Subcutaneous abdominal adipose tissue (tissue), 5 donors: ENCODE measurements around the gene CCNF.
A peak's percentile ranks its signal among the peaks of the same experiment; 100 is the strongest.

Experiments used
- H3K27ac ChIP-seq: one replicate; pipeline ENCODE4 v1.7.0; 2013; ENCODE audit warnings: low read depth, mild to moderate bottlenecking, inconsistent platforms, low read length, moderate library complexity
- H3K27me3 ChIP-seq, 5 donors: one replicate each; pipeline ENCODE4 v1.7.0; 2013; ENCODE audit warnings: low read length in 5 of 5, inconsistent platforms in 1 of 5; ENCODE audit not compliant: control insufficient read depth in 5 of 5, insufficient read depth in 4 of 5
- H3K36me3 ChIP-seq, 5 donors: one replicate each; pipeline ENCODE4 v1.7.0; 2013; ENCODE audit warnings: low read length in 5 of 5; ENCODE audit not compliant: control insufficient read depth in 5 of 5, insufficient read depth in 5 of 5
- H3K4me1 ChIP-seq, 5 donors: one replicate each; pipeline ENCODE4 v1.7.0; 2013; ENCODE audit warnings: low read length in 5 of 5, mild to moderate bottlenecking in 3 of 5, moderate library complexity in 1 of 5; ENCODE audit not compliant: control insufficient read depth in 5 of 5, insufficient read depth in 5 of 5
- H3K4me3 ChIP-seq, 5 donors: one replicate each; pipeline ENCODE4 v1.7.0; 2013; ENCODE audit warnings: low read length in 5 of 5, low read depth in 1 of 5
- H3K9ac ChIP-seq, 5 donors: one replicate each; pipeline ENCODE4 v1.7.0; 2013; ENCODE audit warnings: low read length in 5 of 5, mild to moderate bottlenecking in 4 of 5, moderate library complexity in 3 of 5
- H3K9me3 ChIP-seq, 5 donors: one replicate each; pipeline ENCODE4 v1.7.0; 2013; ENCODE audit warnings: low read length in 5 of 5; ENCODE audit not compliant: control insufficient read depth in 5 of 5
- donor health status: healthy.
- donor health status: healthy.
- donor health status: healthy.
- donor health status: healthy.
- donor health status: healthy.

The CCNF gene

DNA sequence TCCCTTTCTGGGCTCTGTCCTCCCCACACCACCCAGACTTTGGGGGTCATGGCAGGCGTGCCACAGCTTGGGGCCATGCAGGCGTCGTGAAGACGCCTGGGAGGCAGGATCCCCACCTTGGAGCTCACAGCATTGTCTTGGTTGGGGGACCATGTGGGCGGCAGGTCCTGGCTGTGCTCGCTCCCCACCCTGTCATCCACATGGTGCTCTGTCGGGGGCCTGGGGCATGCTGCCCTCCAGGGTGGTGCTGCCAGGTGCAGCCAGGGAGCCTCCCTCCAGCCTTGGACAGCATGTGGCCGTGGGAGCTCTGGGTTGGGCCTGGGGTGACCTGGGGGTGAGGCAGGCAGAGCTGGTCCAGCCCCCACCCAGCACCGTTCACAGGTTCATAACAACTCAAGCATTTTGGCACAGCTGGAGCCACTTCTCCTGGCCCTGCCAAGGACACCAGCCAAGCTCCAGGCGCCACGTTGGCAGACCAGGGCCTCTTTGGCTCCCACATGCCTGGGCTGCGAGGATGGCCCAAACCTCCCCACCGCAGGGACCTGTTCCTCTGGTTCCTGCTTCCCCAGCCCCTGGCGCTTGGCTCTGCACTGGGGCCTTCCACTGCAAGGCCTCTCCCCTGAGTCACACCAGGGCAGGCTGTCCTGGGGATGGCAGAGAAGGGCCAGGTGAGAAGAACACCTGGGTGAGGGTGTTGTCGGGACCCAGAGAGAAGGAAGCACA is 69.4 kb downstream of the CCNF start:
- no peak overlapping the region for H3K27ac ChIP-seq
- H3K9ac ChIP-seq, result peak overlapping the region in 2 of 5 donors; percentile 5 to 38
- H3K36me3 ChIP-seq, result peaks cover 0 to 28% (median 15%) of the 10 kb centered on the region in 5 donors

DNA sequence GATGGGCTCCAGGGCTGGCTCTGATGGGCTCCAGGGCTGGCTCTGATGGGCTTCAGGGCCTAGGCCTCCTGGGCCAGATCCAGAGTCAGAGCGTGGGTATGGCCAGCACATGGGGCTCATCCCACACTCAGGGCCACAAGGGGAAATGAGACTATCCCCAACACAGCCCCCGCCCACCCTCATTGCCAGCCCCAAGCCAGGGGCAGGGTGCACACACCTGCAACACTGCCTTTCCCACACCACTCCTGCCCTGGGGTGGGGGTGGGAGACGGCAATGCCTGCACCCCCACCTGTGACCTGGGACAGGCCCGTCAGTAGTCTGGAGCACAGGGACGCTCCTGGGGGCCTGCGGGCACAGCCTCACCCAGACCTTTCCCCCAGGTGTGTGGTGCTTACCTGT is 70.2 kb downstream of the CCNF start:
- no peak overlapping the region for H3K27ac ChIP-seq
- H3K9ac ChIP-seq, result peak overlapping the region in 1 of 5 donors; percentile 5
- H3K4me1 ChIP-seq, result peaks cover 13 to 59% (median 52%) of the 10 kb centered on the region in 5 donors

More for the DNA sequence above, 69.4 kb downstream of the CCNF start:
- Histone ChIP-seq H3K27me3 (no peaks in the 10 kb centered on the region), H3K4me3 (no peak overlapping the region), H3K4me1 (peaks cover 13 to 66% (median 54%) of the 10 kb centered on the region in 5 donors), H3K9me3 (no peaks in the 10 kb centered on the region)

DNA sequence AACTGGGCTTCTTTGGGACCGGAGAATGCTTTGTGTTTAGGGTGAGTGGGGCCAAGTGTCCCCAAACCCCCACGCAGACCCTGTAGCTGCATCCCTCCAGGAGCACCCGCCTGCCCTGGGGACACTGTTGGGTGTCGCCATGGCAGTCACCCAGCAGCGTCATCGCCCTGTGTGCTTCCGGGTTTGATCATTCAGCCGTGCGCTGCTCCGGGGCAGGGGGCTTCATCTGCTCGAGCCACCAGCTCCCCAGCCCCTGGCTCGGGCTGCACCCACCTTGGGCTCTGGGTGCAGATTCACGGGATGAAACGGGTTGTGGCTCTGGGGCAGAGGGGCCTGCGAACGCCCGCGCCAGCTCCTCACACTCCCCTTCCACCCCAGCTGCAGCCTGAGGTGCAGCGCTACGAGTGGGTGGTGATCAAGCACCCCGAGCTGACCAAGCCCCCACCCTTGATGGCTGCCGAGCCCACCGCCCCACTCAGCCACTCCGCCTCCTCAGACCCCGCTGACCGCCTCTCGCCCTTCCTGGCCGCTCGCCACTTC is 70.7 kb downstream of the CCNF start:
- Histone ChIP-seq H3K9me3 (no peaks in the 10 kb centered on the region), H3K9ac (no peak overlapping the region), H3K4me1 (peaks cover 13 to 59% (median 52%) of the 10 kb centered on the region in 5 donors), H3K27me3 (no peaks in the 10 kb centered on the region), H3K27ac (no peak overlapping the region), H3K36me3 (peaks cover 0 to 28% (median 15%) of the 10 kb centered on the region in 5 donors), H3K4me3 (no peak overlapping the region)

More for the DNA sequence above, 70.2 kb downstream of the CCNF start:
- Histone ChIP-seq H3K9me3 (no peaks in the 10 kb centered on the region), H3K36me3 (peaks cover 0 to 28% (median 15%) of the 10 kb centered on the region in 5 donors), H3K27me3 (no peaks in the 10 kb centered on the region), H3K4me3 (no peak overlapping the region)

DNA sequence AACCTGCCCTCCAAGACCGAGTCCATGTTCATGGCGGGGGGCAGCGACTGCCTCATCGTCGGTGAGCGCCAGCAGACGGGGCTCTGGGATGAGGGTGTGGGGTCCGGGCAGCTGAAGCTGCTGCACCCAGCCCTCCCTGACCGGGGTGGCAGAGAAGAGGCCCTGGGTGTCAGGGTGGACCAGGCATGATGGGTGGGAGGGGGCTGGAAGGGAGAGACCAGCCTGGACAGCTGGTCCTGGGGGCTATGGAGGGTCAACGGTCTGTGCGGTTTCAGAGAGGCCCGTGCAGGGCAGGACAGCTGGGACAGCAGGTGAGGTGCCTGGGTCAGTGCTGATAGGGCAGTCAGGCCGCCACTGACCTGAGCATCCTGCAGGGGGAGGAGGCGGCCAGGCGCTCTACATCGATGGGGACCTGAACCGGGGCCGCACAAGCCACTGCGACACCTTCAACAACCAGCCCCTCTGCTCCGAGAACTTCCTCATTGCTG is 71.2 kb downstream of the CCNF start:
- Histone ChIP-seq H3K27ac (no peak overlapping the region), H3K4me1 (peaks cover 13 to 59% (median 52%) of the 10 kb centered on the region in 5 donors), H3K9ac (no peak overlapping the region)

DNA sequence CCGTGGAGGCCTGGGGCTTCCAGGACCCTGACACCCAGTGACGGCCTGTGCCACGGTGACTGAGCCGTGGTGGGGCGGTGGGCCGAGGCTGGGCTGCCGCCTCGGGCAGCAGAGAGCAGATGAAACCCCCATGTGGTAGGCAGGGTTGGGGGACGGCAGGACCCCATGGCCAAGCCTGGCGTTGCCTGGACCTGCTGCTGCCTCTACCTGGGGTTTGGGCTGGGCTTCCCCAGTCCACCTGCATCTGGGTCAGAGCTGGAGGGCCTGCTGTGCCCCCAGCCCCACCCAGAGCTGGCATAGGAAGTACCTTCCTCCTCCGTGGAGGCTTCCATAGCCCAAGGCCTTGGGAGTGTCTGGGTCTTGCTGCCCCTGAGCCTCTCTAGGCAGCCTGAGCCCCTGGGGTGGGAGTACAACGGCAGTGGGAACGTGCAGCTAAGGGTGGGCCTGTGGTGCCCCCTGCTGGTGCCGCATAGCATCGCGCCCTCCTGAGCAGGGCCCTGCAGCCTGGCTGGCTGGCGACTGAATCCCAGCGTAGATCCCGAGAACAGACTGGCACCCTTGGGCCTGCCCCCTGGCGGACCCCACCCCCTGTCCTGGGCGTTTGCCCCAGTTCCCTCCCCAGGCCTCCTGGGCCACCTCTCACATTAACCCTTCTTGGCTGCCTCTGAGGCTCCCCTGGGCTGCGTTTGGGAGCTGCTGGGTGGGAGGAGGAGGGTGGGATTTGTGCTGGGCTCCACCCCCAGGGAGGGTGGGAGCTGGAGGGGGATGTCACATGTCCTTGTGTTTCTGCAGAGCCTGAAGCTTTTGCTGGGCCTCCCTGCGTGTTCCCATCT is 71.9 kb downstream of the CCNF start:
- Histone ChIP-seq H3K9me3 (no peaks in the 10 kb centered on the region), H3K4me1 (peaks cover 13 to 59% (median 52%) of the 10 kb centered on the region in 5 donors), H3K27ac (no peak overlapping the region), H3K4me3 (peak overlapping the region in 2 of 5 donors; percentile 36 to 50), H3K27me3 (no peaks in the 10 kb centered on the region), H3K36me3 (peaks cover 0 to 26% (median 14%) of the 10 kb centered on the region in 5 donors), H3K9ac (peak overlapping the region in 1 of 5 donors; percentile 35)

More for the DNA sequence above, 71.2 kb downstream of the CCNF start:
- H3K36me3 ChIP-seq, result peaks cover 0 to 28% (median 15%) of the 10 kb centered on the region in 5 donors
- H3K9me3 ChIP-seq, result no peaks in the 10 kb centered on the region
- no peak overlapping the region for H3K4me3 ChIP-seq
- H3K27me3 ChIP-seq, result no peaks in the 10 kb centered on the region

DNA sequence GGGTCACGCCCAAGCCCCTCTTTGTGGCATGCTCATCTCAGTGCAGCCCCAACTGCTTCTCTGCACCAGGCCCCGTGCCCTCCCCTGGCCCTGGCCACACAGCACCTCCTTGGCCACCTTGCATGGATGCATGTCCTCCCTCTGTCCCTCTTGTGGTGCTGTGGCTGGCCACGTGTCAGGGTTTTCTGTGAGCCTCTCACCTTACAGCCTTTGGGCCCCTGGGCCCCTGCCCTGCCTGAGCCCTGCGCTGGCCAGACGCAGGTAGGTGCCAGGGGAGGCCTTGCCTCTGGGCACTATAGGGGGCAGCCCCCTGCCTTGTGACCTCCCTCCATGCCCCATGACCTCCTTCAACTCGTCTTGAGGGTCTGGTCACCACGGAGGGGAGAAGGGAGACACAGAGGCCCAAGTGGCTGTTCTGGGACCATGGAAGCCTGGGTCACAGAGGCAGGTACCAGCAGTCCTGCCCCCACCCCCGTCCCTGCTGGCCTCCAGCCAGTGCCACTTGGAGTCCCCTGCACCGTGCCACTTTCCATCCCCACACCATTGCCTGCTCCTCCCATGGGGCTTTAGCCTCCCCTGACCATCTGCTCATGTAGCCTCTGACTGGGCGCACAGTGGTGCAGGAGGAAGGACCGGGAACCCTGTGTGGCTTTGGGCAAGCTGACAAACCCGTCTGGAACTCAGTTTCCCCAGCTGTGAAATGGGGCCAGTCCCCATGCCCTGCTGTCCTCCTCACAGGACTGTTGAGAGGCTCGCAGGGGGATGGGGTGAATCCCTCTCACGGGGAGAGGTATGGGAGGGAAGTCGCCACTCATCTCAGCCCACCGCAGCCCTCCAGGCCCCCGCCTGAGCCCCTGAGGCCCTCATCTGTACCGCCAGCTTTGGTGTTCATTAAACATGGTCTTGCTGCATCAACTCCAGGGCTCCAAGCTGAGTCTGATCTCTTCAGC is 73.0 kb downstream of the CCNF start:
- peak overlapping the region in 1 of 5 donors; percentile 7 for H3K9ac ChIP-seq
- H3K4me1 ChIP-seq, result peaks cover 11 to 59% (median 50%) of the 10 kb centered on the region in 5 donors
- peaks cover 0 to 15% (median 4%) of the 10 kb centered on the region in 5 donors for H3K36me3 ChIP-seq

DNA sequence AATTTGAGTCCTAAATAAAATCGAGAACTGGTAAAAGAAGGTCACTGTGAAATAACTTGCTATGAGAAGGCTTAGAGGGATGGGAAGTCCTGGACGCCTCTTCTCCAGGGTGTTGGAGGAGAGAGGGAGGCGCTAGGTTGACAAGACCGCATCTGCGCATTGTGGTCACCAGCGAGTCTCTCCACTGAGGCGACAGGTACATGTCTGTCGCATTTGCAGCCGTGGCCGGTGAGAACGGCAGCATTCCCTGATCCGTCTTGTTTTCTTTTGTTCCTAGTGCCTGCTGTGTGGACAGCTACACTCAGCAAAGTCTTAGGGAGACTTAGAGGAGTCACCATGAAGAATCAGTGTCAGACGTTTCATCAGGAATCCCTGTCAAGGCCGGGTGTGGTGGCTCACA is 76.4 kb downstream of the CCNF start:
- Histone ChIP-seq H3K36me3 (no peaks in the 10 kb centered on the region), H3K9ac (no peak overlapping the region), H3K27me3 (no peaks in the 10 kb centered on the region), H3K4me1 (peaks cover 0 to 52% (median 42%) of the 10 kb centered on the region in 5 donors), H3K4me3 (no peak overlapping the region), H3K9me3 (no peaks in the 10 kb centered on the region), H3K27ac (no peak overlapping the region)

More for the DNA sequence above, 73.0 kb downstream of the CCNF start:
- H3K9me3 ChIP-seq, result no peaks in the 10 kb centered on the region
- H3K27ac ChIP-seq, result peak overlapping the region; percentile 16
- H3K27me3 ChIP-seq, result no peaks in the 10 kb centered on the region
- H3K4me3 ChIP-seq, result peak overlapping the region in 1 of 5 donors; percentile 50

DNA sequence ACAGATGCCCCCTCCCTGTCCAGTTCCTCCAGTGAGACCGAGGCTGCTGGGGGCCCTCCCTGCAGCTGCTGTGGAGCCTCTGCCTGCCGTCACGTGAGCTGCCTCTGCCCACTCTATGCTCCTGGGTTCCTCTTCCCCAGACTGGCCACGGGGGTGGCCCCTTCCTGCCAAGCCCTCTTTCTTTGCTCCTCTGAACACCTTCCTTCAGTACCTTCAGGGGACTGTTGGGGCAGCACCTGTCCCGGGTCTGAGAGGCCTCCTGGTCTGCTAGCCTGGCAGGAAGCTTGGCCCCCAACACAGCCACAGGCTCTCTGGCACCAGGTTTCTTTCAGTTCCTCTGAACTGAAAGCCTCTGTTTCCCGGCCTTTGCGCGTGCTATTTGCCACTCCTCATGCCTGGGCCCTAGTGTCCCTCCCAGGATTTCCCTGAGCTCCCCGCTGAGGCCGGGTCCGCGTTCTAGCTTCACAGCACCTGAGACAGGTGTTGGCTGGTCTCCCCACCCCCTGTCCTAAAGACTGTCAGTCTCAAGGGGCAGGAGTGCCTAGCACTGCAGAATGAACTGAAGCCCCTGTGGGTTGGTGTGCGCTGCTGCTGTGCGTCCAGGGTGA is 77.9 kb downstream of the CCNF start:
- peak overlapping the region in 2 of 5 donors; percentile 1 to 40 for H3K4me3 ChIP-seq
- H3K27me3 ChIP-seq, result no peaks in the 10 kb centered on the region
- H3K27ac ChIP-seq, result peak overlapping the region; percentile 69
- no peaks in the 10 kb centered on the region for H3K9me3 ChIP-seq
- peaks cover 0 to 48% (median 37%) of the 10 kb centered on the region in 5 donors for H3K4me1 ChIP-seq
- no peaks in the 10 kb centered on the region for H3K36me3 ChIP-seq
- H3K9ac ChIP-seq, result peak overlapping the region in 3 of 5 donors; percentile 37 to 71 (median 55)
